DND-41 (cell line): ENCODE data around the gene AP4M1.

ENCODE experiments used
- ATAC-seq: fragments of 200-7000 bp; cut with Tn5 transposase; 3 replicates; pipeline ENCODE4 v1.9.1; 2021; ENCODE audit warnings: low read depth; ENCODE audit not compliant: insufficient read depth
- DNase-seq: peaks from one replicate; pipeline ENCODE4 v3.0.0-alpha.2; 2020
- H2AFZ ChIP-seq: 2 replicates; pipeline ENCODE4 v1.6.0; 2012; ENCODE audit warnings: low read depth, low read length
- H3K27ac ChIP-seq: 2 replicates; pipeline ENCODE4 v1.5.1; 2012; ENCODE audit warnings: low read length, inconsistent platforms
- H3K27me3 ChIP-seq: fragments of 200-600 bp; sonication (generic); 2 replicates; pipeline ENCODE4 v1.6.0; 2012; ENCODE audit warnings: low read length, mild to moderate bottlenecking, inconsistent platforms; ENCODE audit not compliant: insufficient read depth, poor library complexity
- H3K36me3 ChIP-seq: 2 replicates; pipeline ENCODE4 v1.5.1; 2012; ENCODE audit warnings: low read length, inconsistent platforms; ENCODE audit not compliant: insufficient read depth
- H3K4me1 ChIP-seq: 2 replicates; pipeline ENCODE4 v1.5.1; 2012; ENCODE audit warnings: mild to moderate bottlenecking, low read length; ENCODE audit not compliant: insufficient read depth
- H3K4me2 ChIP-seq: 2 replicates; pipeline ENCODE4 v1.6.0; 2012; ENCODE audit warnings: mild to moderate bottlenecking, moderate library complexity, low read length, inconsistent platforms; ENCODE audit not compliant: insufficient read depth
- H3K4me3 ChIP-seq, 2 experiments: fragments of 200-600 bp in 1 of 2; shearing (Covaris generic) in 1 of 2; 2 replicates each; pipeline ENCODE4 v1.5.1; 2012 to 2016; ENCODE audit warnings: inconsistent platforms in 2 of 2, low read length in 2 of 2, mild to moderate bottlenecking in 2 of 2, low read depth in 1 of 2, moderate library complexity in 1 of 2
- H3K79me2 ChIP-seq: 2 replicates; pipeline ENCODE4 v1.6.0; 2012; ENCODE audit warnings: low read length, inconsistent platforms; ENCODE audit not compliant: insufficient read depth
- H3K9ac ChIP-seq: 2 replicates; pipeline ENCODE4 v1.6.0; 2012; ENCODE audit warnings: low read depth, mild to moderate bottlenecking, inconsistent platforms, low read length, moderate library complexity
- H3K9me3 ChIP-seq: 2 replicates; pipeline ENCODE4 v1.5.1; 2012; ENCODE audit warnings: low read length, moderate library complexity, mild to moderate bottlenecking, inconsistent platforms; ENCODE audit not compliant: insufficient read depth, severe bottlenecking
- H4K20me1 ChIP-seq: 2 replicates; pipeline ENCODE4 v1.6.0; 2012; ENCODE audit warnings: low read length; ENCODE audit not compliant: insufficient read depth
- EZH2 ChIP-seq: IDR thresholded peaks from 3 replicates; pipeline ENCODE4 v1.6.1; 2012; ENCODE audit warnings: borderline replicate concordance, low read depth, mild to moderate bottlenecking, moderate library complexity, low read length, inconsistent platforms; ENCODE audit not compliant: severe bottlenecking
- TF ChIP-seq, protein P1 (sequence below): IDR thresholded peaks from 2 replicates; pipeline ENCODE4 v1.5.1; 2012; ENCODE audit warnings: borderline replicate concordance, low read length, moderate library complexity, mild to moderate bottlenecking; ENCODE audit not compliant: poor library complexity, severe bottlenecking; ENCODE audit errors: extremely low read depth

AP4M1 gene

DNA sequence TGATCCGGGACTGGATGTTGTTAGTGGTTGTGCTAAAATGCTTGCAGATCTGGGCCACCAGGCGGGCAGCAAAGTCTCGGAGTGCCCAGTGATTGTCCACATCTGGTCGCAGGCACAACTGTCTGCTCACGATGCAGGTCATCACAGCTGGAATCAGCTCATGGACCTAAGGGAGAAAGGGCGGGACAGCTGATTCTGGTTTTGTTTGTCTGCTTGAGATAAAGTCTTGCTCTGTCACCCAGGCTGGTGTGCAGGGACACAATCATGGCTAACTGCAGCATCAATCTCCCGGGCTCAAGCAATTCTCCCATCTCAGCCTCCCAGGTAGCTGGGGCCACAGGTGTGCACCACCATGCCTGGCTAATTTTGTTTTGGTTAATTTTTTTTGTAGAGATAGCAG lies 9.7 kb downstream of the AP4M1 start:
- no peak overlapping the region for H3K4me3 ChIP-seq
- no peak overlapping the region for H3K27ac ChIP-seq
- no peak for DNase-seq
- no peaks in the 10 kb centered on the region for H3K9me3 ChIP-seq
- no peak overlapping the region for H3K4me2 ChIP-seq
- peaks cover 81% of the 10 kb centered on the region for H3K36me3 ChIP-seq
- H3K4me1 ChIP-seq = no peaks in the 10 kb centered on the region
- TF ChIP-seq, protein P1, sequence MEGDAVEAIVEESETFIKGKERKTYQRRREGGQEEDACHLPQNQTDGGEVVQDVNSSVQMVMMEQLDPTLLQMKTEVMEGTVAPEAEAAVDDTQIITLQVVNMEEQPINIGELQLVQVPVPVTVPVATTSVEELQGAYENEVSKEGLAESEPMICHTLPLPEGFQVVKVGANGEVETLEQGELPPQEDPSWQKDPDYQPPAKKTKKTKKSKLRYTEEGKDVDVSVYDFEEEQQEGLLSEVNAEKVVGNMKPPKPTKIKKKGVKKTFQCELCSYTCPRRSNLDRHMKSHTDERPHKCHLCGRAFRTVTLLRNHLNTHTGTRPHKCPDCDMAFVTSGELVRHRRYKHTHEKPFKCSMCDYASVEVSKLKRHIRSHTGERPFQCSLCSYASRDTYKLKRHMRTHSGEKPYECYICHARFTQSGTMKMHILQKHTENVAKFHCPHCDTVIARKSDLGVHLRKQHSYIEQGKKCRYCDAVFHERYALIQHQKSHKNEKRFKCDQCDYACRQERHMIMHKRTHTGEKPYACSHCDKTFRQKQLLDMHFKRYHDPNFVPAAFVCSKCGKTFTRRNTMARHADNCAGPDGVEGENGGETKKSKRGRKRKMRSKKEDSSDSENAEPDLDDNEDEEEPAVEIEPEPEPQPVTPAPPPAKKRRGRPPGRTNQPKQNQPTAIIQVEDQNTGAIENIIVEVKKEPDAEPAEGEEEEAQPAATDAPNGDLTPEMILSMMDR = no peak
- no peak for TF ChIP-seq EZH2
- ATAC-seq = no peak
- H2AFZ ChIP-seq = no peak overlapping the region
- no peaks in the 10 kb centered on the region; the same call in 1 of the 2 replicates for H3K79me2 ChIP-seq
- H3K9ac ChIP-seq = no peak overlapping the region
- H4K20me1 ChIP-seq = no peaks in the 10 kb centered on the region; the same call in 1 of the 2 replicates
- H3K27me3 ChIP-seq = no peaks in the 10 kb centered on the region

DNA sequence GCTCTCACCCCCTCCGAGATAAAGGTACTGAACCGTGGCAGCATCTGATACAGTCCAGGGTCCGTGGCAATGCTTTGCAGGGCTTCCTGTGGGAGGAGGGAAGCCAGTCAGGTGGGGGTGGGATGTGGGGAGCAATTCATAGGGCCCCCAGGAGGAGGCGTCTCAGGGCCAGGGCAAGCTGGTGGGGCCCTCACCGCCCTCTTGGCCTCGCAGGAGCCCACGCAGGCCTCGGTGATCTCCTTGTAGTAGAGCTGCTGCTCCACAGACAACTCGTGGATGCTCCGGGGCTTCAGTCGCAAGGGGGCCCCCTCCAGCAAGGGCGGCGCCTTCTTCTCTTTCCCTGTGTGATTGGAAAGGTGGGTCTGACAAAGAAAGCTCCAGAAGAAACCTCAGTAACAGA lies 10.5 kb downstream of the AP4M1 start:
- DNase-seq (no peak), ATAC-seq (0 out of 3 replicates have a peak, but pooled peaks have one; percentile 20)
- Histone ChIP-seq H2AFZ (no peak overlapping the region), H3K4me1 (no peaks in the 10 kb centered on the region), H3K36me3 (peaks cover 74% of the 10 kb centered on the region), H3K9ac (no peak overlapping the region), H3K9me3 (no peaks in the 10 kb centered on the region), H3K27me3 (no peaks in the 10 kb centered on the region), H4K20me1 (no peaks in the 10 kb centered on the region; the same call in 1 of the 2 replicates), H3K79me2 (no peaks in the 10 kb centered on the region; the same call in 1 of the 2 replicates), H3K27ac (no peak overlapping the region), H3K4me3 (no peak overlapping the region), H3K4me2 (no peak overlapping the region)
- TF ChIP-seq, protein P1 = no peak
- TF ChIP-seq EZH2 = no peak

DNA sequence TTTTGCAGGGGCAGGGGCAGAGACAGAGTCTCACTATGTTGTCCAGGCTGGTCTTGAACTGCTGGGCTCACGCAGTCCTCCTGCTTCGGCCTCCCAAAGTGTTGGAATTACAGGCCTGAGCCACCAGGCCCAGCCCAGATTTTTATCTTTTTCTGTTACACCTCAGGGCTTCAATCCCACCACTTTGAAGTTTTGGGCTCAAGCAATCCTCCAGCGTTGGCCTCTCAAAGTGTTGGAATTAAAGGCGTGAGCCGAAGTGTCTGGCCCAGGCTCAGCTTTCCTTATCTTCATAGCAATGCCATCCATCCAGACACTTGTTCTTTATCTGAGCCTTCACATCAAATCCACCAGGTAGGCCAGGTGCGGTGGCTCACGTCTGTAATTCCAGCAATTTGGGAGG lies 13.6 kb downstream of the AP4M1 start:
- peaks cover 15% of the 10 kb centered on the region for H3K4me1 ChIP-seq
- no peak overlapping the region for H2AFZ ChIP-seq
- no peak for DNase-seq
- H3K27me3 ChIP-seq = no peaks in the 10 kb centered on the region
- peaks cover 13% of the 10 kb centered on the region for H3K79me2 ChIP-seq
- no peak for TF ChIP-seq EZH2
- TF ChIP-seq, protein P1 = no peak
- no peak for ATAC-seq
- no peak overlapping the region for H3K27ac ChIP-seq
- no peak overlapping the region for H3K9ac ChIP-seq
- no peak overlapping the region for H3K4me3 ChIP-seq
- no peak overlapping the region for H3K4me2 ChIP-seq
- peaks cover 46% of the 10 kb centered on the region for H3K36me3 ChIP-seq
- no peaks in the 10 kb centered on the region for H3K9me3 ChIP-seq
- no peaks in the 10 kb centered on the region for H4K20me1 ChIP-seq
